Measurements from ENCODE around the gene CAPN15. TPM values are rescaled to one million over a fixed set of nuclear protein-coding genes. Genes with fewer than 3 reads are reported as not detected.
A peak's percentile ranks its signal among the peaks of the same experiment; 100 is the strongest.

CAPN15 gene
- total and polyA plus RNA-seq, 9 of the 15 experiments (the other 6 are each of a cell fraction or from before 2014, with no cell fraction given), result 0.62 to 111 (median 14.2) TPM

DNA sequence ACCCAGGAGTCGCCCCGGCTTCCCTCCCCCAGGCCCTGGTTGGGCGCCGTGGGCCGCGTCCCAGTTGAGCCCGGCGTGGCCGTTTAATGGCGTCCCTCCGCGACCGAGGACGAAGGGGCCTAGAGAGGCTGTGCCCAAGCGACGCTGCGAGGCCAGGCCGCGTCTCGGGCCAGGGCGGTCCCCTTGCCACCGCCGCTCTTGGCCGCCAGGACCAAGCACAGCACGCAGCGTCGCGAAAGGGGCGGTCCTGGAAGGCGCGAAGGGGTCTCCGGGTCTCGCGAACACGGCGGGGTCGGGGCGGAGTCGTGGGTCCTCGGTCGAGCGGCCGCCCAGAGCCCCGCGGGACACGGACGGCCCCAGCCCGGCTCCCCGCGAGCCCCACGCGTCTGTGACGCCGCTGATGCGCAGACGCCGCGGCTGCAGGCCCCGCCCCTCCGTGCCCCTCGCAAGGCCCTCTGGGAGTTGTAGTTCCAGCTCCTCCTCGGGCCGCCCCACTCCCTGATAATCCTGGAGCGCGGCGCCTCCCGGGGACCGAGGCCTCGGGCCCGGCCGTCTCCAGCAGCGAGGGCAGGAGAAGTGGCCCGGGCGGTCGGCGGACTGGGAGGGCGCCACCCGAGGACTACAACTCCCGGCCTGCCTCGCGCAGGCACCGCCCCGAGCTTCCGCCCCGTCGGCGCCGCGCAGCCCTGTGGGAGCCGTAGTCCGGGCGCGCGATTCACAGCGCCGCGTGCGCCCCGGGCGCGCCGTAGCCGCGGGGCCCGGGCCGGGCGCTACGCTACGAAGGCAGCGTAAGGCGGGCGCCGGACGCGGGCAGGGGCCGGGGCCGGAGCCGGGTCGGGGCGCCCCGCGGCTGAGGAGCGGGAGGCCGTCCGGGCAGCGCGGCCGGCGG is at the start of gene CAPN15 (continued):
- TF ChIP-seq, protein P1, sequence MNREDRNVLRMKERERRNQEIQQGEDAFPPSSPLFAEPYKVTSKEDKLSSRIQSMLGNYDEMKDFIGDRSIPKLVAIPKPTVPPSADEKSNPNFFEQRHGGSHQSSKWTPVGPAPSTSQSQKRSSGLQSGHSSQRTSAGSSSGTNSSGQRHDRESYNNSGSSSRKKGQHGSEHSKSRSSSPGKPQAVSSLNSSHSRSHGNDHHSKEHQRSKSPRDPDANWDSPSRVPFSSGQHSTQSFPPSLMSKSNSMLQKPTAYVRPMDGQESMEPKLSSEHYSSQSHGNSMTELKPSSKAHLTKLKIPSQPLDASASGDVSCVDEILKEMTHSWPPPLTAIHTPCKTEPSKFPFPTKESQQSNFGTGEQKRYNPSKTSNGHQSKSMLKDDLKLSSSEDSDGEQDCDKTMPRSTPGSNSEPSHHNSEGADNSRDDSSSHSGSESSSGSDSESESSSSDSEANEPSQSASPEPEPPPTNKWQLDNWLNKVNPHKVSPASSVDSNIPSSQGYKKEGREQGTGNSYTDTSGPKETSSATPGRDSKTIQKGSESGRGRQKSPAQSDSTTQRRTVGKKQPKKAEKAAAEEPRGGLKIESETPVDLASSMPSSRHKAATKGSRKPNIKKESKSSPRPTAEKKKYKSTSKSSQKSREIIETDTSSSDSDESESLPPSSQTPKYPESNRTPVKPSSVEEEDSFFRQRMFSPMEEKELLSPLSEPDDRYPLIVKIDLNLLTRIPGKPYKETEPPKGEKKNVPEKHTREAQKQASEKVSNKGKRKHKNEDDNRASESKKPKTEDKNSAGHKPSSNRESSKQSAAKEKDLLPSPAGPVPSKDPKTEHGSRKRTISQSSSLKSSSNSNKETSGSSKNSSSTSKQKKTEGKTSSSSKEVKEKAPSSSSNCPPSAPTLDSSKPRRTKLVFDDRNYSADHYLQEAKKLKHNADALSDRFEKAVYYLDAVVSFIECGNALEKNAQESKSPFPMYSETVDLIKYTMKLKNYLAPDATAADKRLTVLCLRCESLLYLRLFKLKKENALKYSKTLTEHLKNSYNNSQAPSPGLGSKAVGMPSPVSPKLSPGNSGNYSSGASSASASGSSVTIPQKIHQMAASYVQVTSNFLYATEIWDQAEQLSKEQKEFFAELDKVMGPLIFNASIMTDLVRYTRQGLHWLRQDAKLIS (CRISPR knock-in tag; IDR thresholded peaks at IDR 0.05), result no peak; the same call in 1 of the 2 replicates
- TF ChIP-seq, protein P2, sequence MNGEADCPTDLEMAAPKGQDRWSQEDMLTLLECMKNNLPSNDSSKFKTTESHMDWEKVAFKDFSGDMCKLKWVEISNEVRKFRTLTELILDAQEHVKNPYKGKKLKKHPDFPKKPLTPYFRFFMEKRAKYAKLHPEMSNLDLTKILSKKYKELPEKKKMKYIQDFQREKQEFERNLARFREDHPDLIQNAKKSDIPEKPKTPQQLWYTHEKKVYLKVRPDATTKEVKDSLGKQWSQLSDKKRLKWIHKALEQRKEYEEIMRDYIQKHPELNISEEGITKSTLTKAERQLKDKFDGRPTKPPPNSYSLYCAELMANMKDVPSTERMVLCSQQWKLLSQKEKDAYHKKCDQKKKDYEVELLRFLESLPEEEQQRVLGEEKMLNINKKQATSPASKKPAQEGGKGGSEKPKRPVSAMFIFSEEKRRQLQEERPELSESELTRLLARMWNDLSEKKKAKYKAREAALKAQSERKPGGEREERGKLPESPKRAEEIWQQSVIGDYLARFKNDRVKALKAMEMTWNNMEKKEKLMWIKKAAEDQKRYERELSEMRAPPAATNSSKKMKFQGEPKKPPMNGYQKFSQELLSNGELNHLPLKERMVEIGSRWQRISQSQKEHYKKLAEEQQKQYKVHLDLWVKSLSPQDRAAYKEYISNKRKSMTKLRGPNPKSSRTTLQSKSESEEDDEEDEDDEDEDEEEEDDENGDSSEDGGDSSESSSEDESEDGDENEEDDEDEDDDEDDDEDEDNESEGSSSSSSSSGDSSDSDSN (IDR thresholded peaks at IDR 0.05; ENCODE audit: borderline replicate concordance in 1 of 2, low read depth in 2 of 2, low read length in 2 of 2), result peak; percentile 100
- TF ChIP-seq ETS2 (tag; IDR thresholded peaks at IDR 0.05; ENCODE audit: borderline replicate concordance, poor library complexity, severe bottlenecking) (no peak), GATA2 (CRISPR knock-in tag; IDR thresholded peaks at IDR 0.05) (no peak), JUN (IDR thresholded peaks at IDR 0.05; ENCODE audit: borderline replicate concordance, low read depth, low read length) (0 out of 2 replicates have a peak, but pooled peaks have one; percentile 4), JUN (CRISPR knock-in tag; IDR thresholded peaks at IDR 0.05; ENCODE audit: borderline replicate concordance) (no peak), GATAD2B (IDR thresholded peaks at IDR 0.05; ENCODE audit: borderline replicate concordance) (peak; percentile 27; the same call in 1 of the 2 replicates), TSC22D4 (tag; IDR thresholded peaks at IDR 0.05) (no peak), NFIX (CRISPR knock-in tag; IDR thresholded peaks at IDR 0.05; ENCODE audit: low read depth) (no peak), ESRRA (IDR thresholded peaks at IDR 0.05; ENCODE audit: borderline replicate concordance, low read depth) (peak; percentile 31; the same call in 1 of the 2 replicates), EP300 (IDR thresholded peaks at IDR 0.05; ENCODE audit: low read length) (no peak), MAZ (CRISPR knock-in tag; conservative IDR thresholded peaks at IDR 0.05 in 1 of 2, IDR thresholded peaks at IDR 0.05 in 1 of 2) (peak; percentile 84 to 96), JUNB (CRISPR knock-in tag; conservative IDR thresholded peaks at IDR 0.05) (no peak), ZSCAN29 (IDR thresholded peaks at IDR 0.05) (no peak), ZBTB17 (CRISPR knock-in tag; IDR thresholded peaks at IDR 0.05) (peak; percentile 85), FOXK1 (CRISPR knock-in tag; IDR thresholded peaks at IDR 0.05; ENCODE audit: borderline replicate concordance) (no peak)
- TF ChIP-seq, protein P3, sequence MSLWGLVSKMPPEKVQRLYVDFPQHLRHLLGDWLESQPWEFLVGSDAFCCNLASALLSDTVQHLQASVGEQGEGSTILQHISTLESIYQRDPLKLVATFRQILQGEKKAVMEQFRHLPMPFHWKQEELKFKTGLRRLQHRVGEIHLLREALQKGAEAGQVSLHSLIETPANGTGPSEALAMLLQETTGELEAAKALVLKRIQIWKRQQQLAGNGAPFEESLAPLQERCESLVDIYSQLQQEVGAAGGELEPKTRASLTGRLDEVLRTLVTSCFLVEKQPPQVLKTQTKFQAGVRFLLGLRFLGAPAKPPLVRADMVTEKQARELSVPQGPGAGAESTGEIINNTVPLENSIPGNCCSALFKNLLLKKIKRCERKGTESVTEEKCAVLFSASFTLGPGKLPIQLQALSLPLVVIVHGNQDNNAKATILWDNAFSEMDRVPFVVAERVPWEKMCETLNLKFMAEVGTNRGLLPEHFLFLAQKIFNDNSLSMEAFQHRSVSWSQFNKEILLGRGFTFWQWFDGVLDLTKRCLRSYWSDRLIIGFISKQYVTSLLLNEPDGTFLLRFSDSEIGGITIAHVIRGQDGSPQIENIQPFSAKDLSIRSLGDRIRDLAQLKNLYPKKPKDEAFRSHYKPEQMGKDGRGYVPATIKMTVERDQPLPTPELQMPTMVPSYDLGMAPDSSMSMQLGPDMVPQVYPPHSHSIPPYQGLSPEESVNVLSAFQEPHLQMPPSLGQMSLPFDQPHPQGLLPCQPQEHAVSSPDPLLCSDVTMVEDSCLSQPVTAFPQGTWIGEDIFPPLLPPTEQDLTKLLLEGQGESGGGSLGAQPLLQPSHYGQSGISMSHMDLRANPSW (CRISPR knock-in tag; IDR thresholded peaks at IDR 0.05), result no peak

All from K562 (cell line).